Liver (tissue), 9 donors: Measurements from ENCODE around the gene SLC10A4. TPM values are rescaled to one million over a fixed set of nuclear protein-coding genes. Genes with fewer than 3 reads are reported as not detected.
"Not testable (repeated sequence)": the region's sequence is repeated elsewhere in the genome, so short reads cannot be mapped to it uniquely, and the experiment has no call there.

Experiments used
- DNase-seq: peaks from one replicate; pipeline ENCODE4 v3.0.0-alpha.2; 2017; ENCODE audit warnings: low spot score
- H3K27ac ChIP-seq, 2 donors: one replicate each; pipeline ENCODE4 v1.7.0; 2013; ENCODE audit warnings: inconsistent platforms in 2 of 2, low read length in 2 of 2, control low read depth in 1 of 2, low read depth in 1 of 2, mild to moderate bottlenecking in 1 of 2
- H3K27me3 ChIP-seq, 4 donors: one replicate each; pipeline versions ENCODE4 v1.6.1 to v1.7.0; 2013; ENCODE audit warnings: low read length in 3 of 4, inconsistent platforms in 1 of 4, mild to moderate bottlenecking in 1 of 4, moderate library complexity in 1 of 4; ENCODE audit not compliant: control insufficient read depth in 4 of 4, insufficient read depth in 4 of 4
- H3K36me3 ChIP-seq, 4 donors: one replicate each; pipeline versions ENCODE4 v1.6.1 to v1.7.0; 2013; ENCODE audit warnings: low read length in 3 of 4, mild to moderate bottlenecking in 3 of 4, low read depth in 1 of 4, moderate library complexity in 1 of 4; ENCODE audit not compliant: control insufficient read depth in 4 of 4, insufficient read depth in 3 of 4
- H3K4me1 ChIP-seq, 4 donors: one replicate each; pipeline versions ENCODE4 v1.6.1 to v1.7.0; 2013; ENCODE audit warnings: low read length in 3 of 4, mild to moderate bottlenecking in 3 of 4, moderate library complexity in 1 of 4; ENCODE audit not compliant: control insufficient read depth in 4 of 4, insufficient read depth in 4 of 4
- H3K4me3 ChIP-seq, 3 donors: one replicate each; pipeline versions ENCODE4 v1.6.1 to v1.7.0; 2013; ENCODE audit warnings: low read length in 3 of 3, control low read depth in 1 of 3, low read depth in 1 of 3, mild to moderate bottlenecking in 1 of 3
- H3K9ac ChIP-seq, 2 donors: one replicate each; pipeline ENCODE4 v1.7.0; 2013; ENCODE audit warnings: low read length in 2 of 2, mild to moderate bottlenecking in 2 of 2, moderate library complexity in 2 of 2, control low read depth in 1 of 2, low read depth in 1 of 2
- H3K9me3 ChIP-seq, 4 donors: one replicate each; pipeline versions ENCODE4 v1.6.1 to v1.7.0; 2013; ENCODE audit warnings: low read length in 3 of 4; ENCODE audit not compliant: control insufficient read depth in 4 of 4
- ATF3 ChIP-seq: IDR thresholded peaks from 2 replicates; pipeline ENCODE4 v1.6.1; 2016; ENCODE audit warnings: antibody characterized with exemption
- EGR1 ChIP-seq, 2 donors: IDR thresholded peaks; 2 replicates each; pipeline ENCODE4 v1.6.1; 2016 to 2018; ENCODE audit warnings: antibody characterized with exemption in 2 of 2, low read depth in 2 of 2
- FOXA2 ChIP-seq: IDR thresholded peaks from 2 replicates; pipeline ENCODE4 v1.6.1; 2016; ENCODE audit warnings: antibody characterized with exemption
- HNF4A ChIP-seq, 2 donors: conservative IDR thresholded peaks; 2 replicates each; pipeline ENCODE4 v1.6.1; 2016; ENCODE audit warnings: antibody characterized with exemption in 2 of 2, mild to moderate bottlenecking in 2 of 2
- HNF4G ChIP-seq: IDR thresholded peaks from 2 replicates; pipeline ENCODE4 v1.6.1; 2016; ENCODE audit warnings: antibody characterized with exemption
- JUND ChIP-seq, 2 donors: IDR thresholded peaks; 2 replicates each; pipeline ENCODE4 v1.6.1; 2016; ENCODE audit warnings: antibody characterized with exemption in 2 of 2
- RAD21 ChIP-seq, 2 donors: IDR thresholded peaks; 2 replicates each; pipeline ENCODE4 v1.6.1; 2016; ENCODE audit warnings: antibody characterized with exemption in 2 of 2, mild to moderate bottlenecking in 2 of 2
- RXRA ChIP-seq, 2 donors: IDR thresholded peaks; 2 replicates each; pipeline ENCODE4 v1.6.1; 2017 to 2018; ENCODE audit warnings: antibody characterized with exemption in 2 of 2, mild to moderate bottlenecking in 1 of 2
- SP1 ChIP-seq: IDR thresholded peaks from 2 replicates; pipeline ENCODE4 v1.6.1; 2018; ENCODE audit warnings: antibody characterized with exemption, mild to moderate bottlenecking
- TAF1 ChIP-seq: conservative IDR thresholded peaks from 2 replicates; pipeline ENCODE4 v1.6.1; 2016; ENCODE audit warnings: antibody characterized with exemption, mild to moderate bottlenecking
- whole genome bisulfite sequencing: extraction: QIAGEN DNeasy Blood & Tissue Kit; methylation state at CpG from one replicate; pipeline ENCODE4 v1.1.7; 2013; 5-methylcytosine and 5-hydroxymethylcytosine counted together
- polyA plus RNA-seq, 2 donors: library from polyadenylated mRNA; stranded (reverse) in 1 of 2; unstranded in 1 of 2; fragments of 200-250 nt in 1 of 2; fragments of >200 nt in 1 of 2; fragmentation: Nextera tagmentation in 1 of 2; extraction: Ambion mirVana in 1 of 2; gene quantifications; one replicate each; pipeline versions ENCODE4 v1.2.1 to v1.2.3, GENCODE V29; 2013 to 2015
- total RNA-seq, 2 donors: library from RNA; depleted of rRNA; stranded (reverse); fragments of >200 nt; gene quantifications; one replicate each; pipeline ENCODE4 v1.2.3, GENCODE V29; 2014
- TF ChIP-seq, protein P1 (sequence below): IDR thresholded peaks from 2 replicates; pipeline ENCODE4 v1.6.1; 2016; ENCODE audit warnings: antibody characterized with exemption, mild to moderate bottlenecking
- TF ChIP-seq, protein P2 (sequence below): fragments of 150-350 bp; IDR thresholded peaks from 2 replicates; pipeline ENCODE4 v1.5.1; 2017; ENCODE audit warnings: improper control_type of control experiment, low read depth, low read length; ENCODE audit not compliant: missing input control
- TF ChIP-seq, protein P3 (sequence below): IDR thresholded peaks from 2 replicates; pipeline ENCODE4 v1.6.1; 2016; ENCODE audit warnings: antibody characterized with exemption
- donor health status: healthy.
- donor health status: healthy.
- donor health status: healthy.
- donor health status: healthy.
- donor health status: healthy.

SLC10A4 gene
- total and polyA plus RNA-seq, 4 donors, result 0.08 to 1.8 TPM; not detected in 2

GRCh38 chr4:48450740-48451139 is 32.4 kb upstream of the SLC10A4 start:
- Histone ChIP-seq H3K36me3 (no peaks in the 10 kb centered on the region), H3K9ac (no peak overlapping the region), H3K9me3 (no peaks in the 10 kb centered on the region), H3K27ac (no peak overlapping the region), H3K27me3 (no peaks in the 10 kb centered on the region), H3K4me3 (no peak overlapping the region), H3K4me1 (no peaks in the 10 kb centered on the region)
- 97% methylated on average over 3 of the region's 3 CpGs for WGBS
- TF ChIP-seq, protein P1, sequence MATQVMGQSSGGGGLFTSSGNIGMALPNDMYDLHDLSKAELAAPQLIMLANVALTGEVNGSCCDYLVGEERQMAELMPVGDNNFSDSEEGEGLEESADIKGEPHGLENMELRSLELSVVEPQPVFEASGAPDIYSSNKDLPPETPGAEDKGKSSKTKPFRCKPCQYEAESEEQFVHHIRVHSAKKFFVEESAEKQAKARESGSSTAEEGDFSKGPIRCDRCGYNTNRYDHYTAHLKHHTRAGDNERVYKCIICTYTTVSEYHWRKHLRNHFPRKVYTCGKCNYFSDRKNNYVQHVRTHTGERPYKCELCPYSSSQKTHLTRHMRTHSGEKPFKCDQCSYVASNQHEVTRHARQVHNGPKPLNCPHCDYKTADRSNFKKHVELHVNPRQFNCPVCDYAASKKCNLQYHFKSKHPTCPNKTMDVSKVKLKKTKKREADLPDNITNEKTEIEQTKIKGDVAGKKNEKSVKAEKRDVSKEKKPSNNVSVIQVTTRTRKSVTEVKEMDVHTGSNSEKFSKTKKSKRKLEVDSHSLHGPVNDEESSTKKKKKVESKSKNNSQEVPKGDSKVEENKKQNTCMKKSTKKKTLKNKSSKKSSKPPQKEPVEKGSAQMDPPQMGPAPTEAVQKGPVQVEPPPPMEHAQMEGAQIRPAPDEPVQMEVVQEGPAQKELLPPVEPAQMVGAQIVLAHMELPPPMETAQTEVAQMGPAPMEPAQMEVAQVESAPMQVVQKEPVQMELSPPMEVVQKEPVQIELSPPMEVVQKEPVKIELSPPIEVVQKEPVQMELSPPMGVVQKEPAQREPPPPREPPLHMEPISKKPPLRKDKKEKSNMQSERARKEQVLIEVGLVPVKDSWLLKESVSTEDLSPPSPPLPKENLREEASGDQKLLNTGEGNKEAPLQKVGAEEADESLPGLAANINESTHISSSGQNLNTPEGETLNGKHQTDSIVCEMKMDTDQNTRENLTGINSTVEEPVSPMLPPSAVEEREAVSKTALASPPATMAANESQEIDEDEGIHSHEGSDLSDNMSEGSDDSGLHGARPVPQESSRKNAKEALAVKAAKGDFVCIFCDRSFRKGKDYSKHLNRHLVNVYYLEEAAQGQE, result no peak
- TF ChIP-seq JUND (IDR thresholded peaks at IDR 0.05) (no peak), SP1 (no peak), FOXA2 (no peak), ATF3 (no peak), HNF4A (conservative IDR thresholded peaks at IDR 0.05) (no peak), EGR1 (IDR thresholded peaks at IDR 0.05; ENCODE audit: low read depth in 2 of 2) (no peak)
- DNase-seq, result no peak

- 91% methylated on average over 3 of the region's 3 CpGs for WGBS
- not testable (repeated sequence) for H3K9ac ChIP-seq
These were observed 31.5 kb upstream of the SLC10A4 start for GRCh38 chr4:48451656-48452055.

GRCh38 chr4:48454591-48454990 is 28.6 kb upstream of the SLC10A4 start:
- H3K4me1 ChIP-seq, result no peaks in the 10 kb centered on the region

More at GRCh38 chr4:48451656-48452055, 31.5 kb upstream of the SLC10A4 start:
- not testable (repeated sequence) for H3K36me3 ChIP-seq, DNase-seq, H3K27me3 ChIP-seq, H3K4me1 ChIP-seq, H3K27ac ChIP-seq, H3K9me3 ChIP-seq, H3K4me3 ChIP-seq

More at GRCh38 chr4:48454591-48454990, 28.6 kb upstream of the SLC10A4 start:
- Histone ChIP-seq H3K27ac (no peak overlapping the region), H3K9me3 (no peaks in the 10 kb centered on the region), H3K4me3 (no peak overlapping the region), H3K27me3 (no peaks in the 10 kb centered on the region), H3K9ac (no peak overlapping the region), H3K36me3 (no peaks in the 10 kb centered on the region)
- TF ChIP-seq RAD21 (IDR thresholded peaks at IDR 0.05), result no peak
- TF ChIP-seq, protein P2, sequence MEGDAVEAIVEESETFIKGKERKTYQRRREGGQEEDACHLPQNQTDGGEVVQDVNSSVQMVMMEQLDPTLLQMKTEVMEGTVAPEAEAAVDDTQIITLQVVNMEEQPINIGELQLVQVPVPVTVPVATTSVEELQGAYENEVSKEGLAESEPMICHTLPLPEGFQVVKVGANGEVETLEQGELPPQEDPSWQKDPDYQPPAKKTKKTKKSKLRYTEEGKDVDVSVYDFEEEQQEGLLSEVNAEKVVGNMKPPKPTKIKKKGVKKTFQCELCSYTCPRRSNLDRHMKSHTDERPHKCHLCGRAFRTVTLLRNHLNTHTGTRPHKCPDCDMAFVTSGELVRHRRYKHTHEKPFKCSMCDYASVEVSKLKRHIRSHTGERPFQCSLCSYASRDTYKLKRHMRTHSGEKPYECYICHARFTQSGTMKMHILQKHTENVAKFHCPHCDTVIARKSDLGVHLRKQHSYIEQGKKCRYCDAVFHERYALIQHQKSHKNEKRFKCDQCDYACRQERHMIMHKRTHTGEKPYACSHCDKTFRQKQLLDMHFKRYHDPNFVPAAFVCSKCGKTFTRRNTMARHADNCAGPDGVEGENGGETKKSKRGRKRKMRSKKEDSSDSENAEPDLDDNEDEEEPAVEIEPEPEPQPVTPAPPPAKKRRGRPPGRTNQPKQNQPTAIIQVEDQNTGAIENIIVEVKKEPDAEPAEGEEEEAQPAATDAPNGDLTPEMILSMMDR, result no peak
- no peak for TF ChIP-seq ATF3
- TF ChIP-seq TAF1, result no peak
- TF ChIP-seq RXRA (IDR thresholded peaks at IDR 0.05), result no peak
- TF ChIP-seq, protein P3, sequence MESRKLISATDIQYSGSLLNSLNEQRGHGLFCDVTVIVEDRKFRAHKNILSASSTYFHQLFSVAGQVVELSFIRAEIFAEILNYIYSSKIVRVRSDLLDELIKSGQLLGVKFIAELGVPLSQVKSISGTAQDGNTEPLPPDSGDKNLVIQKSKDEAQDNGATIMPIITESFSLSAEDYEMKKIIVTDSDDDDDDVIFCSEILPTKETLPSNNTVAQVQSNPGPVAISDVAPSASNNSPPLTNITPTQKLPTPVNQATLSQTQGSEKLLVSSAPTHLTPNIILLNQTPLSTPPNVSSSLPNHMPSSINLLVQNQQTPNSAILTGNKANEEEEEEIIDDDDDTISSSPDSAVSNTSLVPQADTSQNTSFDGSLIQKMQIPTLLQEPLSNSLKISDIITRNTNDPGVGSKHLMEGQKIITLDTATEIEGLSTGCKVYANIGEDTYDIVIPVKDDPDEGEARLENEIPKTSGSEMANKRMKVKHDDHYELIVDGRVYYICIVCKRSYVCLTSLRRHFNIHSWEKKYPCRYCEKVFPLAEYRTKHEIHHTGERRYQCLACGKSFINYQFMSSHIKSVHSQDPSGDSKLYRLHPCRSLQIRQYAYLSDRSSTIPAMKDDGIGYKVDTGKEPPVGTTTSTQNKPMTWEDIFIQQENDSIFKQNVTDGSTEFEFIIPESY, result no peak
- TF ChIP-seq, protein P1, result no peak
- no peak for TF ChIP-seq EGR1 (IDR thresholded peaks at IDR 0.05; ENCODE audit: low read depth in 2 of 2)
- TF ChIP-seq SP1, result no peak
- no peak for TF ChIP-seq FOXA2
- no peak for TF ChIP-seq HNF4G
- no peak for DNase-seq
- WGBS, result 96% methylated on average over 2 of the region's 2 CpGs
